ENCODE data around the gene TYRO3.

GRCh38 chr15:41631880-41632470 lies 73.0 kb downstream of the TYRO3 start:
- TF ChIP-seq CTCF (IDR thresholded peaks at IDR 0.05): no peak
- TF ChIP-seq POLR2AphosphoS5 (IDR thresholded peaks at IDR 0.05): no peak
